Body of pancreas (tissue), 4 donors: Measurements from ENCODE around the gene THAP12. TPM values are rescaled to one million over a fixed set of nuclear protein-coding genes. Genes with fewer than 3 reads are reported as not detected.

Experiments used
- ATAC-seq: fragments of 150-250 bp; one replicate; pipeline ENCODE4 v1.9.1; 2016
- DNase-seq, 4 donors: peaks; one replicate each; pipeline ENCODE4 v3.0.0-alpha.2; 2019
- H3K27ac ChIP-seq, 4 donors: fragments of 200-600 bp; sonication (generic); 1 replicate in 3 of 4; 2 replicates in 1 of 4; pipeline versions ENCODE4 v1.5.1 to v1.6.1; 2016 to 2019; ENCODE audit warnings: mild to moderate bottlenecking in 1 of 4, mixed read lengths in 1 of 4, moderate library complexity in 1 of 4
- H3K27me3 ChIP-seq, 2 donors: fragments of 200-600 bp; sonication (generic); one replicate each; pipeline ENCODE4 v1.6.0; 2016; ENCODE audit warnings: mild to moderate bottlenecking in 1 of 2
- H3K36me3 ChIP-seq, 2 donors: fragments of 200-600 bp; sonication (generic); replicated peaks in 1 of 2; 2 replicates each; pipeline ENCODE4 v1.5.1; 2016; ENCODE audit warnings: low read depth in 2 of 2; ENCODE audit not compliant: insufficient read depth in 1 of 2
- H3K4me1 ChIP-seq: fragments of 200-600 bp; sonication (generic); one replicate; pipeline ENCODE4 v1.6.0; 2016
- H3K4me3 ChIP-seq, 2 donors: fragments of 200-600 bp; sonication (generic); 1 replicate in 1 of 2; 2 replicates in 1 of 2; pipeline ENCODE4 v1.5.1; 2016 to 2019
- H3K9me3 ChIP-seq, 3 donors: fragments of 200-600 bp; sonication (generic); 1 replicate in 2 of 3; 2 replicates in 1 of 3; pipeline ENCODE4 v1.5.1; 2016
- POLR2A ChIP-seq, 3 donors: fragments of 450-650 bp; IDR thresholded peaks; one replicate each; pipeline ENCODE4 v1.6.1; 2016; ENCODE audit warnings: antibody characterized with exemption in 3 of 3, mild to moderate bottlenecking in 2 of 3
- WGBS, 2 donors: methylation state at CpG; one replicate each; pipeline ENCODE4 v1.1.5; 2017; 5-methylcytosine and 5-hydroxymethylcytosine counted together
- intact Hi-C: fragments of 100-400 bp; cut with DNase I; formaldehyde crosslinking; loops from one replicate; pipeline ENCODE4 v1.15.1; 2023
- total RNA-seq, 2 donors: library from RNA; depleted of rRNA; stranded (reverse); fragments of >200 nt; gene quantifications; one replicate each; pipeline ENCODE4 v1.1.0, GENCODE V29; 2016
- TF ChIP-seq, protein P1 (sequence below), 7 experiments: fragments of 450-650 bp in 4 of 7; fragments of 200-600 bp in 3 of 7; sonication (generic) in 3 of 7; IDR thresholded peaks; one replicate each; pipeline ENCODE4 v1.5.1; 2016 to 2019; ENCODE audit warnings: antibody characterized with exemption in 7 of 7

Gene THAP12
- total RNA-seq, 2 donors from 2014 or later, result 42.5 to 47.5 TPM

DNA sequence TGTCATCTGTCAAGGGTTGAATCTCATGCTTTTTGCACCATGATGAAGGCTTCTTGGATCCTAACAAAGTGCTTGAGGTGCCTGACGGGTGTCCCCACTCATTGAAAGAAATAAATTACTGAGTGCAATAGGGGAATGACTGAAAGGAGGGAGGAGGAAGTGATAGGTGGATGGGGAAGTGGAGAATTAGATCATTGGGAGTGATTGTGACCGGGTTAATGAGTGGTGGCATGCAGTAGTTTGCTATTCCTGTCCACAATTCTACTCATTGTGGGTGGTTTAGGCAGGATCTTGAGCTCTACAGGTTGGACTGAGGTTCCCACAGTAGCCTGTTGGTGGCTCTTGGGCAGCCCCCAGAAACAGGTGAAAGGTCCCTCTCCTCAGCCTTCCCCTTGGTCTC lies 44.3 kb downstream of the THAP12 start:
- ATAC-seq, result no peak
- no peak overlapping the region for H3K4me3 ChIP-seq

DNA sequence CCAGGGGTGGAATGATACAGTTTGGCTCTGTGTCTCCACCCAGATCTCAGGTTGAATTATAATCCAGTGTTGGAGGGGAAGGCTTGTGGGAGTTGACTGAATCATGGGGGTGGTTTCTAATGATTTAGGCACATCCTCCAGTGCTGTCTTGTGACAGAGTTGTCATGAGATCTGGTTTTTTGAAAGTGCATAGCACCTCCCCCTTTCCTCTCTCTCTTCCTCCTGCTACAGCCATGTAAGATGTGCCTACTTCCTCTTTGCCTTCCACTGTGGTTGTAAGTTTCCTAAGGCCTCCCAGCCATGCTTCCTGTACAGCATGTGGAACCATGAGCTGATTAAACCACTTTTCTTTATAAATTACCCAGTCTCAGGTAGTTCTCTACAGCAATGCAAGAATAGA lies 45.1 kb downstream of the THAP12 start:
- H3K36me3 ChIP-seq, result no peaks in the 10 kb centered on the region
- DNase-seq, result peak in 1 of 4 donors; percentile 37
- no peak overlapping the region for H3K4me3 ChIP-seq
- H3K9me3 ChIP-seq, result peaks cover 0 to 9% (median 0%) of the 10 kb centered on the region in 3 donors
- H3K27ac ChIP-seq, result no peak overlapping the region
- no peak for TF ChIP-seq POLR2A (IDR thresholded peaks at IDR 0.05)
- H3K27me3 ChIP-seq, result no peaks in the 10 kb centered on the region
- ATAC-seq, result no peak
- intact Hi-C loops, result no loop called here
- H3K4me1 ChIP-seq, result no peaks in the 10 kb centered on the region

More for the DNA sequence above, 44.3 kb downstream of the THAP12 start:
- H3K4me1 ChIP-seq, result no peaks in the 10 kb centered on the region
- DNase-seq, result no peak
- WGBS, 2 donors, result 65 to 76% methylated on average over 2 of the region's 2 CpGs
- no peak overlapping the region for H3K27ac ChIP-seq
- no peaks in the 10 kb centered on the region for H3K27me3 ChIP-seq
- intact Hi-C loops, result no loop called here
- TF ChIP-seq POLR2A (IDR thresholded peaks at IDR 0.05), result no peak
- TF ChIP-seq, protein P1, sequence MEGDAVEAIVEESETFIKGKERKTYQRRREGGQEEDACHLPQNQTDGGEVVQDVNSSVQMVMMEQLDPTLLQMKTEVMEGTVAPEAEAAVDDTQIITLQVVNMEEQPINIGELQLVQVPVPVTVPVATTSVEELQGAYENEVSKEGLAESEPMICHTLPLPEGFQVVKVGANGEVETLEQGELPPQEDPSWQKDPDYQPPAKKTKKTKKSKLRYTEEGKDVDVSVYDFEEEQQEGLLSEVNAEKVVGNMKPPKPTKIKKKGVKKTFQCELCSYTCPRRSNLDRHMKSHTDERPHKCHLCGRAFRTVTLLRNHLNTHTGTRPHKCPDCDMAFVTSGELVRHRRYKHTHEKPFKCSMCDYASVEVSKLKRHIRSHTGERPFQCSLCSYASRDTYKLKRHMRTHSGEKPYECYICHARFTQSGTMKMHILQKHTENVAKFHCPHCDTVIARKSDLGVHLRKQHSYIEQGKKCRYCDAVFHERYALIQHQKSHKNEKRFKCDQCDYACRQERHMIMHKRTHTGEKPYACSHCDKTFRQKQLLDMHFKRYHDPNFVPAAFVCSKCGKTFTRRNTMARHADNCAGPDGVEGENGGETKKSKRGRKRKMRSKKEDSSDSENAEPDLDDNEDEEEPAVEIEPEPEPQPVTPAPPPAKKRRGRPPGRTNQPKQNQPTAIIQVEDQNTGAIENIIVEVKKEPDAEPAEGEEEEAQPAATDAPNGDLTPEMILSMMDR (IDR thresholded peaks at IDR 0.05), result no peak
- H3K36me3 ChIP-seq, result no peaks in the 10 kb centered on the region
- peaks cover 0 to 9% (median 0%) of the 10 kb centered on the region in 3 donors for H3K9me3 ChIP-seq

DNA sequence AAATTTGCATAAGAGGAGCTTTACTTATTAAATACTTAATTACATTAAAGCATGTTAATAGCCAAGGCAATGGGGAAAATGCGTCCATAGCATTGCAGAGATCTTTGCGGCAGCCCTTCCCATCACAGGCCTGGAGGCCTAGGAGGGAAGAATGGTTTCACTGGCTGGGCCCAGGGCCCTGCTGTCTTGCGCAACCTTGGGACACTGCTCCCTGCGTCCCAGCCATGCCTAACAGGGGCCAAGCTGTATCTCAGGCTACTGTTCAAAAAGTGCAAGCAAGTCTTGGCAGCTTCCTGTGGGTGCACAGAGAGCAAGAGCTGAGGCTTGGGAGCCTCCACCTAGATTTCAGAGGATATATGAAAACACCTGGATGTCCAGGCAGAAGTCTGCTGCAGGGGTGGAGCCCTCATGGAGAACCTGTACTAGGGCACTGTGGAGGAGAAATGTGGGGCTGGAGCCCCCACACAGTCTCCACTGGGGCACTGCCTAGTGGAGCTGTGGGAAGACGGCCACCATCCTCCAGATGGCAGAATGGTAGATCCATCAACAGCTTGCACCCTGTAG lies 46.0 kb downstream of the THAP12 start:
- H3K4me1 ChIP-seq, result no peaks in the 10 kb centered on the region
- no peaks in the 10 kb centered on the region for H3K36me3 ChIP-seq
- ATAC-seq (no peak), DNase-seq (no peak)
- peaks cover 0 to 9% (median 0%) of the 10 kb centered on the region in 3 donors for H3K9me3 ChIP-seq
- no peak overlapping the region for H3K27ac ChIP-seq
- no peak overlapping the region for H3K4me3 ChIP-seq
- no peaks in the 10 kb centered on the region for H3K27me3 ChIP-seq
- TF ChIP-seq POLR2A (IDR thresholded peaks at IDR 0.05), result no peak
- TF ChIP-seq, protein P1 (IDR thresholded peaks at IDR 0.05), result no peak
- intact Hi-C loops, result no loop called here
- 90 to 100% methylated on average over 5 of the region's 5 CpGs for WGBS, 2 donors

DNA sequence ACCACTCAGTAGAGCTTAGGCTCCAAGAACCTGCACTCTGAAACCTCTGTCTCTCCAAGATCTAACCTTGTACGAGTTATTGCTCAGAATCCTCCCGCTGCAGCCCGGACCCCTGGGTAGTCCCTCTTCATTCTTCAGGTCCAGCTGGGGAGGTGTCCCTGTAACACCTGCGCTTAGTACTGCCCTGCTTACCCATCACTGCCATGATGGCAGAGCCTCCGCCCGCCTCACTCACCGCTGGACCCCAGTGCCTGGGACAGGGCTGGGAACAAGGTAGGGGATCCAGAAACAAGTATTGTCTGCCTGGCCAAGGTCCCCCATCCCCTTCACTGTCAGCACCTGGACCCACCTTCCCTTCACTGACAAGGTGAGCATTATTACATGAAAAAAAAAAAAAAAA lies 50.3 kb downstream of the THAP12 start:
- intact Hi-C loops, result no loop called here
- H3K9me3 ChIP-seq, result peaks cover 0 to 9% (median 0%) of the 10 kb centered on the region in 3 donors
- ATAC-seq (no peak), DNase-seq (no peak)
- TF ChIP-seq, protein P1 (IDR thresholded peaks at IDR 0.05), result no peak
- TF ChIP-seq POLR2A (IDR thresholded peaks at IDR 0.05), result no peak
- H3K27ac ChIP-seq, result no peak overlapping the region
- H3K27me3 ChIP-seq, result no peaks in the 10 kb centered on the region
- 94 to 99% methylated on average over 7 of the region's 7 CpGs for WGBS, 2 donors
- H3K4me1 ChIP-seq, result no peaks in the 10 kb centered on the region
- H3K4me3 ChIP-seq, result no peak overlapping the region
- no peaks in the 10 kb centered on the region for H3K36me3 ChIP-seq

DNA sequence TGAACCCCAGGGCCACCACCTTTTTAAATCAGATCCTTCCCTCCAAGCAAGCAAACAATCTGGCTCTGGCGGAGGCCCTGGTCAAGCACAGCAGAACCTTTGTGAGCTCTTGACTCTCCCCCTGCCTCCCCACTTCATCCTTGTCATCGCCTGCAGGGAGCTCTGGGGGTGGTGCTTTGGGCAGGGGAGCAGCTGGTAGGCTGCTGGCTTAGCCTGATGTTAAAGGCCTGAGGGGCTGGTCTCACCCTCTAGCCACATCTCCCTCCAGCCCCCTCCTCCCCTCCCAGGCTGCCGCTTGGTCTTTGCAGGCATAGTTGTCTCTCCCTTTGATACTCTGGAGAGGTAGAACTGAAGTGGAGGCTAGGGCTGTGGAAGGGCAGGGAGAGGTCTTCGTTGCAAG lies 50.9 kb downstream of the THAP12 start:
- intact Hi-C loops, result no loop called here
- 83 to 89% methylated on average over 3 of the region's 4 CpGs for WGBS, 2 donors
- TF ChIP-seq, protein P1 (IDR thresholded peaks at IDR 0.05), result no peak
- TF ChIP-seq POLR2A (IDR thresholded peaks at IDR 0.05), result no peak
- ATAC-seq (no peak), DNase-seq (no peak)
- H3K36me3 ChIP-seq, result no peaks in the 10 kb centered on the region
- no peaks in the 10 kb centered on the region for H3K4me1 ChIP-seq
- H3K4me3 ChIP-seq, result no peak overlapping the region
- H3K27ac ChIP-seq, result no peak overlapping the region
- H3K27me3 ChIP-seq, result no peaks in the 10 kb centered on the region
- H3K9me3 ChIP-seq, result peaks cover 0 to 3% (median 0%) of the 10 kb centered on the region in 3 donors
